ENCODE results near the gene PLD5.
"Not testable (repeated sequence)": the region's sequence is repeated elsewhere in the genome, so short reads cannot be mapped to it uniquely, and the experiment has no call there.

PLD5 gene

DNA sequence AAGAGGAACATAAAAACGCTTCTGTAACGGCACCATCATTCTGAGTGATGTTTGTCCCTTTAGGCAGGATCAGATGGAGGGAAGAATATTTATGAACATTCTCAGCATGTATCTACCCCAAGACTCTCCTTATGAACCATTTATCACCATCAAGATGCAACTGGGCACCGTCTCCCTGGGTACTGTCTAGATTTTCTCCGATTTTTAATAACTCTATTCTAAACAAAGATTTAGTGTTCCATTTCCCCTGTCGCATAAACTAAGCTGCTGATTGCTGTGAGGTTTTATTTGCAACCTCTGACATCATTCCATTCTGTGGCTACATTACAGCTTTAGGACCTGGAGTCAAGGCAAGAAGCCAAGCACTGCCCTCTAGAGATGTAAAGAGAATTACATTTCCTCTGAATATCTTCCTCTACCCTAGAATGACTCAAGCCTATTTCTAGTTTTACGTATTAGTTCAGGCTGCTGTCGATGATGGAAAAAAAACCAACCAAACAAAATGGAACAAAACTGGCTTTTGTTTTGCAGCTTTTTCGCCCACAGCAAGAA lies 395.5 kb downstream of the PLD5 start:
- Mint-ChIP-seq H3K4me3 (no peak overlapping the region), H3K9me3 (peaks cover 5% of the 10 kb centered on the region), H3K27ac (no peak overlapping the region), H3K27me3 (no peaks in the 10 kb centered on the region), H3K36me3 (ENCODE audit: low read depth) (no peaks in the 10 kb centered on the region), H3K4me1 (ENCODE audit: low read depth) (no peaks in the 10 kb centered on the region)
- DNase-seq = no peak

DNA sequence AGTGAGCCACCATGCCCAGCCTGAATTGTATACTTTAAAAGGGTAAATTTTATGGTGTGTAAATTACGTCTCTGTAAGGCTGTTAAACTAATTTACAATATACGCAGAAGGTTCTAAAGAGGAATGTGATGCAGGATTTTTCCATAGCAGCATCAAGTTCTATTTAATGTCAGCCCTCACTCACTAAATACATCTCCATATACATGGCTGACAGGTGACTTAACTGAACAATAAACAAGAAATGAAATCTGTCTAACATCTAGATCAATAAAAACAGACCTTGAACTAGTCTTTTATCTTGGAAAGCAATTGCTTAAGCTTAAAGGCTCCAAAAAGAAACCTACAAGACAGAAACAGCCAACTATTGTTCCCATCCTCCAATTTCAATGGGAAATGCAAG lies 404.1 kb downstream of the PLD5 start:
- Mint-ChIP-seq H3K36me3 (ENCODE audit: low read depth) (no peaks in the 10 kb centered on the region), H3K27me3 (no peaks in the 10 kb centered on the region), H3K4me1 (ENCODE audit: low read depth) (no peaks in the 10 kb centered on the region), H3K27ac (no peak overlapping the region), H3K9me3 (no peaks in the 10 kb centered on the region), H3K4me3 (no peak overlapping the region)
- DNase-seq = no peak

DNA sequence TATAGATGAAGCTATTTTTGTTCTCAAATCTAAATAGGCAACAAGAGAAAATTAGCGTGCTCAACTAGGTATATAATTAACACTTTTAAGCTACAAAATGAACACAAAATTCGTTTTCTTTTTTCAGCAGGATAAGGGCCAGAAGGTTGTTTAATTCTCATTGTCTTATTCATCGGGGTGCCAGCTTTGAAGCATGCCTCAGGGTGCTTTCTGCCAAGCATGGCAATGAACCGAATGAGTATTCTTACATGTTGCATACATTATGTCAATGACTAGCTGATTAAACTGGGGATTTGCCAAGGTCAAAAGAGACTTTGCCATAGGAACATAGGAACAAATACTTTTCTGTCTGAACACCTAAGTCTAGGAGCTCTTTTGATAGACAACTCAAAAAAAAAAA lies 423.6 kb downstream of the PLD5 start:
- H3K4me1 Mint-ChIP-seq (ENCODE audit: low read depth) = no peaks in the 10 kb centered on the region
- H3K9me3 Mint-ChIP-seq = no peaks in the 10 kb centered on the region
- H3K4me3 Mint-ChIP-seq = no peak overlapping the region
- no peaks in the 10 kb centered on the region for H3K36me3 Mint-ChIP-seq (ENCODE audit: low read depth)
- peaks cover 9% of the 10 kb centered on the region for H3K27me3 Mint-ChIP-seq
- DNase-seq = no peak
- no peak overlapping the region for H3K27ac Mint-ChIP-seq

DNA sequence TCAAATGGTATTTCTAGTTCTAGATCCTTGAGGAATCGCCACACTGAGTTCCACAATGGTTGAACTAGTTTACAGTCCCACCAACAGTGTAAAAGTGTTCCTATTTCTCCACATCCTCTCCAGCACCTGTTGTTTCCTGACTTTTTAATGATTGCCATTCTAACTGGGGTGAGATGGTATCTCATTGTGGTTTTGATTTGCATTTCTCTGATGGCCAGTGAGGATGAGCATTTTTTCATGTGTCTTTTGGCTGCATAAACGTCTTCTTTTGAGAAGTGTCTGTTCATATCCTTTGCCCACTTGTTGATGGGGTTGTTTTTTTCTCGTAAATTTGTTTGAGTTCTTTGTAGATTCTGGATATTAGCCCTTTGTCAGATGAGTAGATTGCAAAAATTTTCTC lies 427.2 kb downstream of the PLD5 start:
- H3K27ac Mint-ChIP-seq, H3K4me3 Mint-ChIP-seq: not testable (repeated sequence)

DNA sequence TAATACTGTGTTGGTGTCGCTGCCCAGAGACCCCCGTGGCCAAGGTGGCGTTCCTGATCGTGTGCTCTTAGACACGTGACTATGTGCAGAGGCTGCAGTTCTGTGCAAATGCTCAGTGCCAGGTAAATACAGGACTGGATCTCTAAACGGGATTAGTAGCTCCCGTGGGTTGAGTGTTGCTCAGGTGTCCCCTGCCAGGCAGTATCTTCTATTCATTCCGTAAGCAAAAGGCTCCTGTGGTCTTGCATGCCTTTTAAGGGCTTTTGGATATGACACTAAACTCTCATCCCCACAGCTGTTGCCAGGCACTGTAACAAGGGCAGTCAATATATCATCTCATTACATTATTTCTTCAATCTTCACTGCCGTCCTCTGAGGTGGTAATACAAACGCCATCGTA lies 431.4 kb downstream of the PLD5 start:
- no peaks in the 10 kb centered on the region for H3K36me3 Mint-ChIP-seq (ENCODE audit: low read depth)
- no peaks in the 10 kb centered on the region for H3K27me3 Mint-ChIP-seq
- H3K4me3 Mint-ChIP-seq = no peak overlapping the region
- no peak for DNase-seq
- H3K4me1 Mint-ChIP-seq (ENCODE audit: low read depth) = no peaks in the 10 kb centered on the region
- H3K9me3 Mint-ChIP-seq = no peaks in the 10 kb centered on the region
- H3K27ac Mint-ChIP-seq = no peak overlapping the region

More for the DNA sequence above, 427.2 kb downstream of the PLD5 start:
- DNase-seq; H3K27me3 Mint-ChIP-seq; H3K4me1 Mint-ChIP-seq (ENCODE audit: low read depth); H3K36me3 Mint-ChIP-seq (ENCODE audit: low read depth); H3K9me3 Mint-ChIP-seq: not testable (repeated sequence)

DNA sequence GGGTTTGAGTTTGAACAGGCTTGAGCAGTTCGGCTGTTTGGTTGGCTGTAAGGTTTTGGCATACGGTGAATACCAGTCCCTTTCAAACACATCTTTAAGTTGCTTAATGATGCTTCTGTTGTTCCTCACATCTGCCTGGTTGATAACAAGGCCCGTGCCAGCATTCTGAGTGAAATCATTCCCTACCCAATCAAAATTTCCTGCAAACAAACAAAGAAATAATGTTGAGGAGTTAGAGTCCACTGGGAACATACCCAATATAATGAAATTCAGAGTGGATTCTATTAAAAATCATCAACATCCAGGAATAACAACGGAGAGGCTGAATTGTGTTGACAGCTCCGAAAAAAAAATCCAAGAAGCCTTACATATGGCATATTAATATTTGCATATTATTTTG lies 434.6 kb downstream of the PLD5 start:
- no peaks in the 10 kb centered on the region for H3K36me3 Mint-ChIP-seq (ENCODE audit: low read depth)
- no peaks in the 10 kb centered on the region for H3K9me3 Mint-ChIP-seq
- DNase-seq = no peak
- no peak overlapping the region for H3K27ac Mint-ChIP-seq
- H3K27me3 Mint-ChIP-seq = no peaks in the 10 kb centered on the region
- H3K4me3 Mint-ChIP-seq = no peak overlapping the region
- no peaks in the 10 kb centered on the region for H3K4me1 Mint-ChIP-seq (ENCODE audit: low read depth)

DNA sequence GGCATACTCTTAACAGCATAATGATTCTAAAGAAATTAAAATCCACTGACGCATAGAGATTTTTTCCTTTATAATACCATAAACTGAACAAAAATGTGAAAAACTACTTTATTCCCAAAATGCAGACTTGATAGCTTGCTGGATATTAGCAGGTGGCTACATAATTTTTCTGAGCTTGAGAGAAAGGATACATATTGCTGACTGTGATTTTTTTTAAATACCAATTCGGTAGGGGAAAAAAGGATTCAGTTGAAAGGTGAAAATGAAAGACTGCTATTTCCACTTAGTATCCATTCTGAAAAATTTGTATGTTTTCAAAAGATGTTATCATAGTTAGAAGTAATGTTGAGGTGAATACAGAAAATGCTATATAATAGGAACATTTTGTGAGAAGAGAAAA lies 435.6 kb downstream of the PLD5 start:
- Mint-ChIP-seq H3K36me3 (ENCODE audit: low read depth) (no peaks in the 10 kb centered on the region), H3K27me3 (no peaks in the 10 kb centered on the region), H3K9me3 (no peaks in the 10 kb centered on the region), H3K27ac (no peak overlapping the region), H3K4me3 (no peak overlapping the region), H3K4me1 (ENCODE audit: low read depth) (no peaks in the 10 kb centered on the region)
- DNase-seq = no peak

DNA sequence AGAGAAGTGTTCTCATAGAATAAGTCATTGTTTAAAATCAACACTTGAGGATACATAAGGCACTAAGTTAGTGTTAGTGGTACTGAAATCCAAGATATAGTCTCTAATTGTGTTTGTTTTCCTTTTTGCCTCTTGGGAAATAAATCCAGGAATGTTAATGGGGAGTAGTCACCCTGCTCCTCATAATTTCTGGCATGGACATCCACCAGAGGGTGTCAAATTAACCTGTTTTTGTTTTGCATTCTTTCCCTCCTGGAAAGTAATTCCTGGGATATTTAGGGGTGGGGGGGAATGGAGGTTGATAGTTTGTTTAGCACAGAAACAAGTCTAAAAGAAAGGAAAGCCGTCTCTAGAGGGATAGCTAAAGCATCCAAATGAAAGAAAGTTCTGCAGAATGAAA lies 437.8 kb downstream of the PLD5 start:
- Mint-ChIP-seq H3K4me3 (no peak overlapping the region), H3K27ac (no peak overlapping the region), H3K27me3 (peaks cover 3% of the 10 kb centered on the region), H3K4me1 (ENCODE audit: low read depth) (no peaks in the 10 kb centered on the region), H3K9me3 (no peaks in the 10 kb centered on the region), H3K36me3 (ENCODE audit: low read depth) (no peaks in the 10 kb centered on the region)
- DNase-seq = no peak

DNA sequence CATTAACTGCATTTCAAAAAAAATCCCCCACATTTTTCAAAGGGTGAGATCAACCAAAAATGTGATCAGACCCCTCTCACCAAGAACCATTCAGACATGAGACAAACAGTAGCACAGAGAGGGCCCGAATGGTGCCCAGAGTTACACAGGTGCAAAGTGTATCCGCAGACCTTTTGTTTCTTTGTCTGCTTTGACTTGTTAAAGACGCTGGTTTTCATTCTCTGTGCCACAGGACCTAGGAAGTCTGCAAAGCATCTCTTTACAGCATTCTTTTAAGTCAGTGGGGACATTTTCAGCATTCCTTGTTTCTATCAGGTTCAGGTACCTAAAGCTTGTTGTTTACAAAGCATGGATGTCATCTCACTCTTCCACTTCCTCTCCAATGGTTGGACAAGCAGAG lies 438.4 kb downstream of the PLD5 start:
- no peak for DNase-seq
- H3K4me1 Mint-ChIP-seq (ENCODE audit: low read depth) = no peaks in the 10 kb centered on the region
- no peaks in the 10 kb centered on the region for H3K9me3 Mint-ChIP-seq
- peaks cover 3% of the 10 kb centered on the region for H3K27me3 Mint-ChIP-seq
- no peak overlapping the region for H3K4me3 Mint-ChIP-seq
- H3K27ac Mint-ChIP-seq = no peak overlapping the region
- H3K36me3 Mint-ChIP-seq (ENCODE audit: low read depth) = no peaks in the 10 kb centered on the region

DNA sequence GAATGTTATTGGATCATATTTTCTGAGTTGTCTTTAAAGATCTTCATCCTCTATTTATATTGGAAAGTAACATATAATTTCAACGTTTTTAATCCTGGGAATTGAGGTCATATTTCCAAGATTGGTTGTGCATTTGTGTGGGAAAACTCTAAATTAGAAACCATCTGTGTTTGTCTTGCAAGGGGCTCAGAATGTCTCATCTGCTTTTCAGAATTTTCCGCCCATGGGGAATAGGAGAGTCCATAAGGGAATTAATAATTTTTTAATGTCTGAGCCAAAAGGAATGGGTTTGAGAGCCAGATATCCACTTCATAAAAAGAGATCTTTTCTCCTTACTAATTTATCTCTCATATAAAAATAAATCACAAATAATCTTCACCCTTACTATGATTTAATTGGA lies 440.8 kb downstream of the PLD5 start:
- Mint-ChIP-seq H3K9me3 (no peaks in the 10 kb centered on the region), H3K4me1 (ENCODE audit: low read depth) (no peaks in the 10 kb centered on the region), H3K27ac (no peak overlapping the region), H3K36me3 (ENCODE audit: low read depth) (no peaks in the 10 kb centered on the region), H3K27me3 (peaks cover 3% of the 10 kb centered on the region), H3K4me3 (no peak overlapping the region)
- no peak for DNase-seq

DNA sequence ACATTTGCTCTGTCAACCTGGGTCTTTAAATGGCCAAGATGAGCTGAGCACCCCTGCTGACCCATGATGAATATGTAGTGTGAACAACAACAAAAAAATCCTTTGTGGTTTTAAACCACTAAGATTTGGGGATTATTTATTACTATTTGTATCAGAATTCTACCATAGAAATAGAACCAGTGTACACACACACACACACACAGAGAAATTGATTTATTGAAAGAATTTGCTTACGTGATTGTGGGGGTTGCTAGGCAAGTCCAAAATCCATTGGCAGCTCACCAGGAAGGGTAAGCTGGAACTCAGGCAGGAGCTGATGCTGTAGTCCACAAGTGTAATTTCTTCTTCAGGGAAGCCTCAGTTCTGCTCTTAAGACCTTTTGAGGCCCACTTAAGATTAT lies 443.1 kb downstream of the PLD5 start:
- Mint-ChIP-seq H3K9me3 (no peaks in the 10 kb centered on the region), H3K27ac (no peak overlapping the region), H3K27me3 (peaks cover 3% of the 10 kb centered on the region), H3K4me3 (no peak overlapping the region), H3K4me1 (ENCODE audit: low read depth) (no peaks in the 10 kb centered on the region), H3K36me3 (ENCODE audit: low read depth) (no peaks in the 10 kb centered on the region)
- DNase-seq = no peak

DNA sequence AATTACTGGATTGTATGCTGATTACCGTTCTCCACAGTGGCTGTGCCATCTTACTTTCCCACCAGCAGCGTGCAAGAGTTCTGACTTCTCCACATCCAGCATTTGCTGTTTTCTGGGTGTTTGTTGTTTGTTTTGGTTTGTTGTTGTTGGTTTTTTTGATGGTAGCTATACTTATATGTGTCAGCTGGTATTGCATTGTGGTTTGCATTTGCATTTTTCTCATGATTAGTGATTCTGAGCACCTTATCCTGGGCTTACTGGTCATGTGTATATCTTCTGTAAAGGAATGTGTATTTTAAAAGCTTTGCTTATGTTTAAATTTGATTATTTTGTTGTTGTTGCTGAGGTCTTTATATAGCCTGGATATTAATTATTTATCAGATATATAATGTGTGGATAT lies 458.7 kb downstream of the PLD5 start:
- H3K27me3 Mint-ChIP-seq = no peaks in the 10 kb centered on the region
- H3K27ac Mint-ChIP-seq = no peak overlapping the region
- no peaks in the 10 kb centered on the region for H3K4me1 Mint-ChIP-seq (ENCODE audit: low read depth)
- H3K36me3 Mint-ChIP-seq (ENCODE audit: low read depth) = no peaks in the 10 kb centered on the region
- DNase-seq = no peak
- no peak overlapping the region for H3K4me3 Mint-ChIP-seq
- no peaks in the 10 kb centered on the region for H3K9me3 Mint-ChIP-seq

DNA sequence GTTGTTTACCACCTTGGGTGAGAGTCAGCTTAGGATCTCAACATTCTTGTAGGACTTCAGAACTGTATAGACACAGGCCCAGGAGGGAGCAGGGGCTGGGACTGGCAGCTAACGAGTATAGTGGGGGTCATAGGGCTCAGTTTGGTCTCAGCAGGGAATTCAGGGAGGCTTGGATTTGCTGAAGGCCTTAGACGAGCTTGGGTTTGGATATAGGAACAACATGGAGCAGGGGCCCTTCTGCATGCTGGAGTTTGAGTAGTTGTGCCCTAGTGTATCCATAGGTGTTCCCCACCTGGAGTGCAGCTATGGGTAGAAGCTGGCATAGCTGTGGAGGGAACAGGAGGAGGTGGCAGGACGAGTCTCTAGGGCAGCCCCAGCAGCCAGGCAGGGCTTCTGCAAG lies 462.2 kb downstream of the PLD5 start:
- Mint-ChIP-seq H3K4me1 (ENCODE audit: low read depth) (no peaks in the 10 kb centered on the region), H3K9me3 (no peaks in the 10 kb centered on the region), H3K4me3 (no peak overlapping the region), H3K36me3 (ENCODE audit: low read depth) (no peaks in the 10 kb centered on the region), H3K27ac (no peak overlapping the region), H3K27me3 (no peaks in the 10 kb centered on the region)
- no peak for DNase-seq

DNA sequence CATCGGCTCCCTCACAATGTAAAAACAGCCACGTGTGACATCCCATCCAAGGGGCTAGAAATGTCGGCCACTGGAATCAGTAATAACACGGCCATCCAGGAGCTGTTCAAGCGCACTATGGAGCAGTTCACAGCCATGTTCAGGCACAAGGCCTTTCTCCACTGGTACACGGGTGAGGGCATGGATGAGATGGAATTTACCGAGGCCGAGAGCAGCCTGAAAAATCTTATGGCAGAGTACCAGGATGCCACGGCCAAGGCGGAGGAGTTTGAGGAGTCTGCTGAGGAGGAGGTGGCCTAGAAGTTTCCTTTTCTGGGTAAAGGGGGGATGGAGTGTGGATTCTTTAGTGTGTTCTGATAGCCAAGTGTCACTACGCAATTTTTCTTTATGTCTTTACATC lies 464.5 kb downstream of the PLD5 start:
- Mint-ChIP-seq H3K4me3 (no peak overlapping the region), H3K27me3 (no peaks in the 10 kb centered on the region), H3K36me3 (ENCODE audit: low read depth) (no peaks in the 10 kb centered on the region), H3K27ac (no peak overlapping the region), H3K4me1 (ENCODE audit: low read depth) (no peaks in the 10 kb centered on the region), H3K9me3 (no peaks in the 10 kb centered on the region)
- DNase-seq = no peak

DNA sequence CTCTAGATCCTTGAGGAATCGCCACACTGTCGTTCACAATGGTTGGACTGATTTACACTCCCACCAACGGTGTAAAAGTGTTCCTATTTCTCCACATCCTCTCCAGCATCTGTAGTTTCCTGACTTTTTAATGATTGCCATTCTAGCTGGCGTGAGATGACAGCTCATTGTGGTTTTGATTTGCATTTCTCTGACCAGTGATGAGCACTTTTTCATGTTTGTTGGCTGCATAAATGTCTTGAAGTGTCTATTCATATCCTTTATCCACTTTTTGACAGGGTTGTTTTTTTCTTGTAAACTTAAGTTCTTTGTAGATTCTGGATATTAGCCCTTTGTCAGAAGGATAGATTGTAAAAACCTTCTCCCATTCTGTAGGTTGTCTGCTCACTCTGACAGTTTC lies 465.9 kb downstream of the PLD5 start:
- not testable (repeated sequence) for H3K9me3 Mint-ChIP-seq; H3K27me3 Mint-ChIP-seq; H3K36me3 Mint-ChIP-seq (ENCODE audit: low read depth); DNase-seq; H3K27ac Mint-ChIP-seq; H3K4me1 Mint-ChIP-seq (ENCODE audit: low read depth); H3K4me3 Mint-ChIP-seq

DNA sequence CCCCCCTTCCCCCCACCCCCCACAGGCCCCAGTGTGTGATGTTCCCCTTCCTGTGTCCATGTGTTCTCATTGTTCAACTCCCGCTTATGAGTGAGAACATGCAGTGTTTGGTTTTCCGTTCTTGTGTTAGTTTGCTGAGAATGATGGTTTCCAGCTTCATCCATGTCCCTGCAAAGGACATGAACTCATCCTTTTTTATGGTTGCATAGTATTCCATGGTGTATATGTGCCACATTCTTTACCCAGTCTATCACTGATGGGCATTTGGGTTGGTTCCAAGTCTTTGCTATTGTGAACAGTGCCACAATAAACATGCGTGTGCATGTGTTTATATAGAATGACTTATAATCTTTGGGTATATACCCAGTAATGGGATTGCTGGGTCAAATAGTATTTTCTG lies 466.3 kb downstream of the PLD5 start:
- H3K36me3 Mint-ChIP-seq (ENCODE audit: low read depth); DNase-seq; H3K27ac Mint-ChIP-seq; H3K9me3 Mint-ChIP-seq; H3K4me3 Mint-ChIP-seq; H3K4me1 Mint-ChIP-seq (ENCODE audit: low read depth); H3K27me3 Mint-ChIP-seq: not testable (repeated sequence)

All from activated T-cell treated with anti-CD3 and anti-CD28 coated beads, Interleukin-2, amount 50 U/mL, for 24 hours (primary cell).